Glutamatergic neuron (in vitro differentiated cells): Measurements from ENCODE around the gene BRD4. TPM values are rescaled to one million over a fixed set of nuclear protein-coding genes. Genes with fewer than 3 reads are reported as not detected.

ENCODE experiments used
- DNase-seq: peaks from one replicate; pipeline ENCODE4 v3.0.0; 2022
- H3K27ac Mint-ChIP-seq: one replicate; pipeline ENCODE4 v1.8.0; 2020; ENCODE audit warnings: mild to moderate bottlenecking, mixed read lengths, inconsistent platforms; ENCODE audit not compliant: unreplicated experiment
- H3K27me3 Mint-ChIP-seq: one replicate; pipeline ENCODE4 v1.8.0; 2020; ENCODE audit warnings: mild to moderate bottlenecking, moderate library complexity, mixed read lengths, inconsistent platforms; ENCODE audit not compliant: unreplicated experiment
- H3K36me3 Mint-ChIP-seq: one replicate; pipeline ENCODE4 v1.8.0; 2020; ENCODE audit warnings: mild to moderate bottlenecking, mixed read lengths, inconsistent platforms; ENCODE audit not compliant: unreplicated experiment
- H3K4me1 Mint-ChIP-seq: one replicate; pipeline ENCODE4 v1.8.0; 2020; ENCODE audit warnings: mild to moderate bottlenecking, low read depth, mixed read lengths, inconsistent platforms; ENCODE audit not compliant: unreplicated experiment
- H3K4me3 Mint-ChIP-seq: one replicate; pipeline ENCODE4 v1.8.0; 2020; ENCODE audit warnings: mild to moderate bottlenecking, mixed read lengths, inconsistent platforms; ENCODE audit not compliant: unreplicated experiment
- H3K9me3 Mint-ChIP-seq: one replicate; pipeline ENCODE4 v1.8.0; 2020; ENCODE audit warnings: mild to moderate bottlenecking, moderate library complexity, mixed read lengths, inconsistent platforms; ENCODE audit not compliant: unreplicated experiment
- CTCF ChIP-seq: fragments of 200-600 bp; sonication (generic); IDR thresholded peaks from one replicate; pipeline ENCODE4 v1.5.0; 2021; ENCODE audit not compliant: partially characterized antibody, unreplicated experiment
- total RNA-seq: library from RNA; stranded (reverse); fragmentation: NEBNext Ultra II Directional; extraction: Animal tissue kit (Norgen Biotek cat#: 25700); gene quantifications from one replicate; pipeline ENCODE4 v1.2.1, GENCODE V29; 2021; ENCODE audit not compliant: unreplicated experiment

The BRD4 gene
- total RNA-seq, 1 donor from 2014 or later = 162 TPM

DNA sequence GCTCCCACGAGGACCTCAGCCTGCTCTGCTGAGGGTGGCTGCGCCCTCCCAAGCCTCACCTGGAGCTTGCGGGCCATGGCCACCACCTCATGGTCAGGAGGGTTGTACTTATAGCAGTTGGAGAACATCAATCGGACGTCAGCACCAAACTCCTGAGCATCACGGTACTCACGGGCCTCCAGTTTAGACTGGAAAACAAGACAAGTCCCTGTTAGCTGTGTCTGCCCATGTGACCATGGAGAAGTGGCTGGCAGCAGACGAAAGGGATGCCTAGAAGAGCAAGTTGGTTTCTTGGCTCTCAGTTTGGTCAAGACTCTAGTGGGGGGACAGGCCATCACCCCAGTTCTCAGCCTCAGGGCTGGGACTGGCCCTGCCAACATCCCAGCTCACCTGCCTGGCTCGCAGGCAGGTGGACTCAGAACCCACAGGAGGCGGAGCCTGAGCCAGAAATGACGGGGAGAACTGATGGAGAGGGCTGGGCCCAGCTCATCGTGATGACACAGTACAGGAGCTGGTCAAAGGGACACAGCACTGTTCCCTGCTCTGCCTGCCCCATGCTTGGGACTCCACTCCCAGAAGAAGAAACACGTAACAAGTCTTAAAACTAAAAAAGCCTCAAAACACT, 68.9 kb downstream of the BRD4 start:
- TF ChIP-seq CTCF = no peak
- H3K4me3 Mint-ChIP-seq = no peak overlapping the region
- H3K27me3 Mint-ChIP-seq = peaks cover 2% of the 10 kb centered on the region
- H3K27ac Mint-ChIP-seq = no peak overlapping the region
- DNase-seq = no peak
- H3K4me1 Mint-ChIP-seq = peaks cover 10% of the 10 kb centered on the region
- H3K36me3 Mint-ChIP-seq = peaks cover 5% of the 10 kb centered on the region
- H3K9me3 Mint-ChIP-seq = peaks cover 18% of the 10 kb centered on the region

GRCh38 chr19:15262011-15262410, 70.3 kb downstream of the BRD4 start:
- Mint-ChIP-seq H3K4me1 (no peaks in the 10 kb centered on the region), H3K36me3 (peaks cover under 1% of the 10 kb centered on the region), H3K27ac (peak overlapping the region; percentile 22), H3K9me3 (peaks cover 15% of the 10 kb centered on the region), H3K27me3 (peaks cover 5% of the 10 kb centered on the region), H3K4me3 (no peak overlapping the region)
- TF ChIP-seq CTCF = no peak
- DNase-seq = no peak

GRCh38 chr19:15260939-15261338, 71.4 kb downstream of the BRD4 start:
- H3K27me3 Mint-ChIP-seq = peaks cover 5% of the 10 kb centered on the region
- peaks cover 18% of the 10 kb centered on the region for H3K9me3 Mint-ChIP-seq
- no peaks in the 10 kb centered on the region for H3K36me3 Mint-ChIP-seq
- peak overlapping the region; percentile 55 for H3K27ac Mint-ChIP-seq
- H3K4me3 Mint-ChIP-seq = no peak overlapping the region
- no peaks in the 10 kb centered on the region for H3K4me1 Mint-ChIP-seq
- peak; percentile 22 for TF ChIP-seq CTCF
- DNase-seq = no peak

DNA sequence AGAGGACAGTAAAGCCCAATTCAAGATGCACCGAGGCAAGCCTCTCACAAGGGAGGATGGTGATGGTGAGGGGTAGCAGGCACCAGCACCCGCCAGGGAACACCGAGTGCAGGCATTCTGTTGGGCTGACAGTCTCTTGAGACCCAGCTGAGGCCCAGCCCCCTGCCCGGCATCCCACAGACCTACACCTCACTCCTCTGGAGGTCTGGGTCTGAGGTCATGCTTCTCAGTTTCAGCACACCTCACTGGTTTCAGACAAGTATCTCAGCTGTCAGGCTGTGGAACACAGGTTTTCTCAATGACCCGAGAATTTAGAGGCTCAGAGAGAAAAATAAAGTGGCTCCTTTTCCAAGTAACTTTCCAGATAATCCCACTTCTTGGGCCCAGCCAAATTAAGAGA, 72.4 kb downstream of the BRD4 start:
- H3K27ac Mint-ChIP-seq = no peak overlapping the region
- peaks cover 18% of the 10 kb centered on the region for H3K9me3 Mint-ChIP-seq
- no peak for DNase-seq
- no peaks in the 10 kb centered on the region for H3K4me1 Mint-ChIP-seq
- no peak for TF ChIP-seq CTCF
- H3K36me3 Mint-ChIP-seq = no peaks in the 10 kb centered on the region
- peaks cover 3% of the 10 kb centered on the region for H3K27me3 Mint-ChIP-seq
- H3K4me3 Mint-ChIP-seq = no peak overlapping the region

DNA sequence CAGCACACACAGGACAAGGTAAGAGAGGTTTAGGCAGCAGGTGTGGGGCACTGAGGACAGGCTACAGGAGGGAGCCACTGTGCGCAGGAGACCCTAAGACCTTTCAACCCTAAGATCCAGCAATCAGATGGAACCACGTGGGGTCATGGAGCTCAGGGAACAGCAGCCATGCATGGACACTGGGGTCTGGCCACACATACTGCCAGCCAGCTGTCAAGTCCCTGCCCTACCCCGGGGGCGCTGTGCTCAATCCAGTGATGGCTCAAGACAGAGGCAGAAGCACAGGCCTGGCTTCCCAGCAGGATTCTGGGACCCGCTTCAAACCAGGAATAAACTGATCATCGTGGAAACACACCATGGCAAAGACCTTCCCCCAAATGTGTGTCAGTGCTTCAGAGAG, 74.6 kb downstream of the BRD4 start:
- Mint-ChIP-seq H3K27ac (no peak overlapping the region), H3K36me3 (no peaks in the 10 kb centered on the region), H3K9me3 (peaks cover 20% of the 10 kb centered on the region), H3K27me3 (peaks cover 3% of the 10 kb centered on the region), H3K4me3 (no peak overlapping the region), H3K4me1 (peaks cover 3% of the 10 kb centered on the region)
- TF ChIP-seq CTCF = no peak
- no peak for DNase-seq
